ENCODE data around the gene GSE1.
A peak's percentile ranks its signal among the peaks of the same experiment; 100 is the strongest.

GSE1 gene

GRCh38 chr16:85612801-85613603 is at the start of gene GSE1:
Gene GSE1 (plus strand): TSS chr16:85613322. CDS start chr16:85613392, 70 bp downstream.
- DNase-seq: peak; percentile 67

- DNase-seq: no peak
Observed at GRCh38 chr16:85563515-85564276, 49.4 kb upstream of the GSE1 start.

GRCh38 chr16:85564277-85565051 is 48.7 kb upstream of the GSE1 start:
- DNase-seq: peak; percentile 48

- no peak for DNase-seq
Observed at GRCh38 chr16:85565340-85565739, 47.8 kb upstream of the GSE1 start.

- DNase-seq: no peak
Observed at GRCh38 chr16:85565801-85566526, 47.2 kb upstream of the GSE1 start.

- DNase-seq: no peak
Observed at GRCh38 chr16:85566561-85567100, 46.5 kb upstream of the GSE1 start.

GRCh38 chr16:85567101-85567866 is 45.8 kb upstream of the GSE1 start:
- no peak for DNase-seq

- no peak for DNase-seq
Observed at GRCh38 chr16:85567935-85568334, 45.2 kb upstream of the GSE1 start.

GRCh38 chr16:85568519-85568918 is 44.6 kb upstream of the GSE1 start:
- no peak for DNase-seq

GRCh38 chr16:85569039-85569614 is 44.0 kb upstream of the GSE1 start:
- no peak for DNase-seq

- peak; percentile 35 for DNase-seq
Observed at GRCh38 chr16:85569615-85570212, 43.4 kb upstream of the GSE1 start.

- DNase-seq: no peak
Observed at GRCh38 chr16:85570213-85570734, 42.8 kb upstream of the GSE1 start.

- DNase-seq: no peak
Observed at GRCh38 chr16:85570735-85571562, 42.2 kb upstream of the GSE1 start.

GRCh38 chr16:85571563-85571812 is 41.6 kb upstream of the GSE1 start:
- no peak for DNase-seq

GRCh38 chr16:85571813-85572619 is 41.1 kb upstream of the GSE1 start:
- no peak for DNase-seq

- DNase-seq: no peak
Observed at GRCh38 chr16:85573045-85573695, 40.0 kb upstream of the GSE1 start.

- DNase-seq: no peak
Observed at GRCh38 chr16:85573696-85574641, 39.2 kb upstream of the GSE1 start.
